H9 (cell line): Measurements from ENCODE around the gene ODC1. TPM values are rescaled to one million over a fixed set of nuclear protein-coding genes. Genes with fewer than 3 reads are reported as not detected.

Experiments
- DNase-seq: peaks from one replicate; pipeline ENCODE4 v3.0.0-alpha.2; 2017
- H2AFZ ChIP-seq: one replicate; pipeline ENCODE4 v1.6.1; 2013; ENCODE audit warnings: mild to moderate bottlenecking, low read length, control low read depth, moderate library complexity
- H2AK5ac ChIP-seq: 2 replicates; pipeline ENCODE4 v1.6.1; 2013; ENCODE audit warnings: low read length, control low read depth, mixed read lengths; ENCODE audit not compliant: insufficient read length
- H2BK120ac ChIP-seq: one replicate; pipeline ENCODE4 v1.6.1; 2013; ENCODE audit warnings: low read depth, mild to moderate bottlenecking, low read length, control low read depth, inconsistent platforms; ENCODE audit not compliant: poor library complexity, severe bottlenecking
- H2BK12ac ChIP-seq: 2 replicates; pipeline ENCODE4 v1.6.1; 2013; ENCODE audit warnings: low read length, control low read depth, mixed read lengths, low read depth; ENCODE audit not compliant: insufficient read length
- H2BK15ac ChIP-seq: 2 replicates; pipeline ENCODE4 v1.6.1; 2013; ENCODE audit warnings: low read depth, low read length, control low read depth
- H2BK20ac ChIP-seq: one replicate; pipeline ENCODE4 v1.6.1; 2013; ENCODE audit warnings: low read depth, mild to moderate bottlenecking, low read length, control low read depth, inconsistent platforms; ENCODE audit not compliant: poor library complexity, severe bottlenecking
- H2BK5ac ChIP-seq: 2 replicates; pipeline ENCODE4 v1.6.1; 2013; ENCODE audit warnings: low read length, control low read depth, mixed read lengths; ENCODE audit not compliant: insufficient read length
- H3K14ac ChIP-seq: 2 replicates; pipeline ENCODE4 v1.6.1; 2013; ENCODE audit warnings: low read length, control low read depth; ENCODE audit not compliant: insufficient read depth
- H3K18ac ChIP-seq: 2 replicates; pipeline ENCODE4 v1.6.1; 2013; ENCODE audit warnings: low read depth, mild to moderate bottlenecking, mixed read lengths, low read length, control low read depth; ENCODE audit not compliant: insufficient read length
- H3K23ac ChIP-seq: 2 replicates; pipeline ENCODE4 v1.6.1; 2013; ENCODE audit warnings: low read length, control low read depth, mixed read lengths, low read depth; ENCODE audit not compliant: insufficient read length
- H3K23me2 ChIP-seq: 2 replicates; pipeline ENCODE4 v1.6.1; 2013; ENCODE audit warnings: low read depth, mild to moderate bottlenecking, mixed read lengths, low read length, control low read depth; ENCODE audit not compliant: insufficient read length, poor library complexity, severe bottlenecking
- H3K27ac ChIP-seq: 2 replicates; pipeline ENCODE4 v1.5.1; 2013; ENCODE audit warnings: low read length, control low read depth, mixed read lengths, low read depth; ENCODE audit not compliant: insufficient read length
- H3K27me3 ChIP-seq: 2 replicates; pipeline ENCODE4 v1.6.1; 2013; ENCODE audit warnings: low read length, control low read depth, inconsistent platforms; ENCODE audit not compliant: insufficient read depth
- H3K4ac ChIP-seq: 2 replicates; pipeline ENCODE4 v1.6.1; 2013; ENCODE audit warnings: low read depth, mild to moderate bottlenecking, control low read depth, inconsistent platforms, low read length, moderate library complexity
- H3K4me1 ChIP-seq: 2 replicates; pipeline ENCODE4 v1.6.1; 2013; ENCODE audit warnings: low read length, control low read depth, inconsistent platforms; ENCODE audit not compliant: insufficient read depth
- H3K4me2 ChIP-seq: 2 replicates; pipeline ENCODE4 v1.6.1; 2013; ENCODE audit warnings: low read length, control low read depth, mixed read lengths; ENCODE audit not compliant: insufficient read length, insufficient read depth
- H3K56ac ChIP-seq: 2 replicates; pipeline ENCODE4 v1.6.1; 2013; ENCODE audit warnings: low read depth, mild to moderate bottlenecking, mixed read lengths, low read length, control low read depth; ENCODE audit not compliant: insufficient read length
- H3K79me1 ChIP-seq: 2 replicates; pipeline ENCODE4 v1.6.1; 2013; ENCODE audit warnings: low read depth, mild to moderate bottlenecking, moderate library complexity, low read length, control low read depth, inconsistent platforms; ENCODE audit not compliant: insufficient read depth, poor library complexity, severe bottlenecking
- H3K79me2 ChIP-seq: 2 replicates; pipeline ENCODE4 v1.6.1; 2013; ENCODE audit warnings: low read length, control low read depth, inconsistent platforms; ENCODE audit not compliant: insufficient read depth
- H3K9ac ChIP-seq: 2 replicates; pipeline ENCODE4 v1.6.1; 2013; ENCODE audit warnings: low read length, control low read depth, mixed read lengths; ENCODE audit not compliant: insufficient read length; ENCODE audit errors: extremely low read depth
- H3K9me3 ChIP-seq: one replicate; pipeline ENCODE4 v1.6.1; 2013; ENCODE audit warnings: low read depth, low read length, inconsistent platforms; ENCODE audit not compliant: control insufficient read depth
- H3T11ph ChIP-seq: one replicate; pipeline ENCODE4 v1.6.1; 2013; ENCODE audit warnings: mild to moderate bottlenecking, low read length, control low read depth, inconsistent platforms
- H4K20me1 ChIP-seq: one replicate; pipeline ENCODE4 v1.6.1; 2013; ENCODE audit not compliant: control insufficient read depth, insufficient read length, insufficient read depth
- H4K5ac ChIP-seq: 2 replicates; pipeline ENCODE4 v1.6.1; 2013; ENCODE audit warnings: low read depth, mild to moderate bottlenecking, mixed read lengths, low read length, control low read depth; ENCODE audit not compliant: insufficient read length
- H4K8ac ChIP-seq: replicated peaks from 2 replicates; pipeline ENCODE4 v1.6.1; 2013; ENCODE audit warnings: low read length, control low read depth, mixed read lengths, low read depth; ENCODE audit not compliant: insufficient read length
- H4K91ac ChIP-seq: 2 replicates; pipeline ENCODE4 v1.6.1; 2013; ENCODE audit warnings: low read depth, mild to moderate bottlenecking, moderate library complexity, mixed read lengths, low read length, control low read depth; ENCODE audit not compliant: insufficient read length
- H3K27ac Mint-ChIP-seq, 3 experiments: 2 replicates in 2 of 3; 3 replicates in 1 of 3; pipeline ENCODE4 v1.8.0; 2020 to 2021; ENCODE audit warnings: mixed read lengths in 3 of 3, mild to moderate bottlenecking in 1 of 3, moderate library complexity in 1 of 3
- H3K27me3 Mint-ChIP-seq: 2 replicates; pipeline ENCODE4 v1.8.0; 2021; ENCODE audit warnings: low read depth, mild to moderate bottlenecking, moderate library complexity, mixed read lengths
- H3K36me3 Mint-ChIP-seq, 3 experiments: 2 replicates in 2 of 3; 3 replicates in 1 of 3; pipeline ENCODE4 v1.8.0; 2020 to 2021; ENCODE audit warnings: low read depth in 3 of 3, mixed read lengths in 3 of 3; ENCODE audit not compliant: insufficient read depth in 1 of 3
- H3K4me1 Mint-ChIP-seq, 2 experiments: 2 replicates each; pipeline ENCODE4 v1.8.0; 2020; ENCODE audit warnings: mixed read lengths in 2 of 2
- H3K4me3 Mint-ChIP-seq, 2 experiments: 2 replicates in 1 of 2; 3 replicates in 1 of 2; pipeline ENCODE4 v1.8.0; 2020 to 2021; ENCODE audit warnings: mild to moderate bottlenecking in 2 of 2, mixed read lengths in 2 of 2, moderate library complexity in 1 of 2
- H3K9me3 Mint-ChIP-seq, 2 experiments: 2 replicates in 1 of 2; 3 replicates in 1 of 2; pipeline ENCODE4 v1.8.0; 2020; ENCODE audit warnings: mild to moderate bottlenecking in 2 of 2, mixed read lengths in 2 of 2, moderate library complexity in 1 of 2
- WGBS: extraction: QIAGEN DNeasy Blood & Tissue Kit; methylation state at CpG from one replicate; pipeline ENCODE4 v1.1.7; 2013; ENCODE audit warnings: missing lambda C conversion rate, low lambda C conversion rate, mixed read lengths; ENCODE audit not compliant: insufficient read length; ENCODE audit errors: extremely low coverage; 5-methylcytosine and 5-hydroxymethylcytosine counted together
- total RNA-seq: library from RNA; stranded (reverse); gene quantifications from 2 replicates; pipeline ENCODE4 v1.2.1, GENCODE V29; 2021
- TF ChIP-seq, protein P1 (sequence below): fragments of 200-600 bp; sonication (generic); conservative IDR thresholded peaks from 3 replicates; pipeline ENCODE4 v1.8.0; 2021; ENCODE audit warnings: antibody characterized with exemption, mild to moderate bottlenecking

The ODC1 gene
- total RNA-seq, 1 experiment from 2014 or later = 48.3 TPM

DNA sequence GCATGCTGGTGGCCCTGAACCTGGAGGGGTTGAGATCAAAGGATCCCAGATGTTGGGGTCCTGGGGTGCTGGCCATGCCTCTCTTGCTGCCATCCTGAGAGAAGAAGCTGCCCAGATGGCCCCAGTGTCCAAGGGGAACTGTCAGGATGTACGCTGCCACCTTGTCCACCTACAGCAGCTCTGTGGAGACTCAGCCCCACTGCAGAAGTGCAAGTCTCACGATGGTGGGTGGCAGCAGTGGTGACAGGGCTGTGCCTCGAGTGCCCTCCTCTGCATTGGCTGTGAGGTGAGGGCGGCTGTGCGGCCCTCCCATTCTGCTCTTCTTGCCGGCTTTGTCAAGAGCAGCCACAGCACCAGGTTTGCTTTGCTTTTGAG, 24.7 kb downstream of the ODC1 start:
- H3K9me3 Mint-ChIP-seq = no peaks in the 10 kb centered on the region
- Histone ChIP-seq H3K27ac (no peak overlapping the region), H4K8ac (no peak overlapping the region)

More for the DNA sequence above, 24.7 kb downstream of the ODC1 start:
- Histone ChIP-seq H4K91ac (no peak overlapping the region), H3K79me2 (no peaks in the 10 kb centered on the region), H2BK12ac (no peak overlapping the region), H3K23ac (no peak overlapping the region), H2AFZ (no peak overlapping the region), H2BK15ac (no peak overlapping the region), H3K27me3 (no peaks in the 10 kb centered on the region), H3K9me3 (no peaks in the 10 kb centered on the region), H3K9ac (no peak overlapping the region), H3K18ac (no peak overlapping the region), H3K4ac (no peak overlapping the region), H3K4me1 (no peaks in the 10 kb centered on the region; the same call in 1 of the 2 replicates), H2BK20ac (no peak overlapping the region), H4K20me1 (no peaks in the 10 kb centered on the region), H3K56ac (no peak overlapping the region), H4K5ac (no peak overlapping the region), H2BK120ac (no peak overlapping the region), H3K79me1 (no peaks in the 10 kb centered on the region), H3K23me2 (no peaks in the 10 kb centered on the region), H2AK5ac (no peak overlapping the region), H3K14ac (no peak overlapping the region), H3T11ph (no peak overlapping the region), H2BK5ac (no peak overlapping the region), H3K4me2 (no peak overlapping the region)
- H3K27me3 Mint-ChIP-seq = no peaks in the 10 kb centered on the region; the same call in 1 of the 2 replicates
- no peak overlapping the region for H3K4me3 Mint-ChIP-seq
- WGBS = no CpG with 5 or more reads among the region's 6 CpGs
- no peak for DNase-seq
- H3K36me3 Mint-ChIP-seq = no peaks in the 10 kb centered on the region
- H3K4me1 Mint-ChIP-seq = peaks cover 3 to 13% of the 10 kb centered on the region in 2 experiments; a peak in 3 of 4 replicates
- no peak overlapping the region; a peak in 1 of 7 replicates for H3K27ac Mint-ChIP-seq
- TF ChIP-seq, protein P1, sequence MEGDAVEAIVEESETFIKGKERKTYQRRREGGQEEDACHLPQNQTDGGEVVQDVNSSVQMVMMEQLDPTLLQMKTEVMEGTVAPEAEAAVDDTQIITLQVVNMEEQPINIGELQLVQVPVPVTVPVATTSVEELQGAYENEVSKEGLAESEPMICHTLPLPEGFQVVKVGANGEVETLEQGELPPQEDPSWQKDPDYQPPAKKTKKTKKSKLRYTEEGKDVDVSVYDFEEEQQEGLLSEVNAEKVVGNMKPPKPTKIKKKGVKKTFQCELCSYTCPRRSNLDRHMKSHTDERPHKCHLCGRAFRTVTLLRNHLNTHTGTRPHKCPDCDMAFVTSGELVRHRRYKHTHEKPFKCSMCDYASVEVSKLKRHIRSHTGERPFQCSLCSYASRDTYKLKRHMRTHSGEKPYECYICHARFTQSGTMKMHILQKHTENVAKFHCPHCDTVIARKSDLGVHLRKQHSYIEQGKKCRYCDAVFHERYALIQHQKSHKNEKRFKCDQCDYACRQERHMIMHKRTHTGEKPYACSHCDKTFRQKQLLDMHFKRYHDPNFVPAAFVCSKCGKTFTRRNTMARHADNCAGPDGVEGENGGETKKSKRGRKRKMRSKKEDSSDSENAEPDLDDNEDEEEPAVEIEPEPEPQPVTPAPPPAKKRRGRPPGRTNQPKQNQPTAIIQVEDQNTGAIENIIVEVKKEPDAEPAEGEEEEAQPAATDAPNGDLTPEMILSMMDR = no peak
